AG09319 (cell line): Measurements from ENCODE around the gene ARL16.

ENCODE experiments used
- DNase-seq: peaks from one replicate; pipeline ENCODE4 v3.0.0-alpha.2; 2010; ENCODE audit warnings: low read depth; ENCODE audit errors: extremely low read depth
- TF ChIP-seq, protein P1 (sequence below): IDR thresholded peaks from 2 replicates; pipeline ENCODE4 v1.5.1; 2011; ENCODE audit warnings: low read depth, mild to moderate bottlenecking, inconsistent platforms, low read length, moderate library complexity

The ARL16 gene

DNA sequence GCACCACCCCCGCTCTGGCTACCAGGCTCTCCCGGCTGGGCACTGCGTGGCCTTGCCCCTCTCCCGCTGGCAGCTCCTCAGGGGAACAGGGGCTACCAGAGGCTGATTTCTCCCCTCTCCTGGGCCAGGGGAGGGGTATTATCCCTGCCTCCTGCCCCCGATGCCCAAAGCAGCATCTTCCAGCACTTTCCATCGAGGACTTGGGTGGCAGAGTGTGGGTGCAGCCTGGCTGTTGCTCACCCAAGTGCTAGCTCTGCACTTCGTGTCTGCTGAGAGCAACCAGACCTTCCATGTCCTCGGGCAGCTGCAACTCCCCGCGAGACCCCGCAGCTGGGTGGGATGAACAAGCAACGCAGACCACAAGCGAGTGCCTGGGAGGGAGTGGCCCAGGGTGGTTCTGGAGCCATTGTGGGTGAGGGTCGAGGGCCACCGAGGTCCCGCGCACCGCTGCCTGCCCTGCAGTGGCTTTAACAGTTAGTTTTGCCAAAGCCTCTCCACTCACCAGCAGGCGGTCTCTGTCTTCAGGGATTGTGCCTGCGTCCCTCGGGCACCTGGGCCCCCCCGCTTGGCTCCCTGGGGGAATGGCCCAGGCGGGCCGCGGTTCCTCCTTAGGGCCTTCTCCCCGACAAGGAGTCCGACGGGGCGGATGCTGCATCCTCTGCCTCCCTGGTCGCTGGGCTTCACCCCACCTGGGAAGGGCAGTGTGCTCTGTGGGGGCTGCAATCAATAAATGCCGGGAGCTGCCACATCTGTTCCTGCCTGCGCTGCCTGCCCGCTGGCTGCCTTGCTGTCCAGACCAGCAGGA, 36.9 kb upstream of the ARL16 start:
- TF ChIP-seq, protein P1, sequence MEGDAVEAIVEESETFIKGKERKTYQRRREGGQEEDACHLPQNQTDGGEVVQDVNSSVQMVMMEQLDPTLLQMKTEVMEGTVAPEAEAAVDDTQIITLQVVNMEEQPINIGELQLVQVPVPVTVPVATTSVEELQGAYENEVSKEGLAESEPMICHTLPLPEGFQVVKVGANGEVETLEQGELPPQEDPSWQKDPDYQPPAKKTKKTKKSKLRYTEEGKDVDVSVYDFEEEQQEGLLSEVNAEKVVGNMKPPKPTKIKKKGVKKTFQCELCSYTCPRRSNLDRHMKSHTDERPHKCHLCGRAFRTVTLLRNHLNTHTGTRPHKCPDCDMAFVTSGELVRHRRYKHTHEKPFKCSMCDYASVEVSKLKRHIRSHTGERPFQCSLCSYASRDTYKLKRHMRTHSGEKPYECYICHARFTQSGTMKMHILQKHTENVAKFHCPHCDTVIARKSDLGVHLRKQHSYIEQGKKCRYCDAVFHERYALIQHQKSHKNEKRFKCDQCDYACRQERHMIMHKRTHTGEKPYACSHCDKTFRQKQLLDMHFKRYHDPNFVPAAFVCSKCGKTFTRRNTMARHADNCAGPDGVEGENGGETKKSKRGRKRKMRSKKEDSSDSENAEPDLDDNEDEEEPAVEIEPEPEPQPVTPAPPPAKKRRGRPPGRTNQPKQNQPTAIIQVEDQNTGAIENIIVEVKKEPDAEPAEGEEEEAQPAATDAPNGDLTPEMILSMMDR = no peak
- DNase-seq = no peak

- no peak for DNase-seq
- TF ChIP-seq, protein P1 = no peak
Observed at GRCh38 chr17:81719410-81720266, 36.0 kb upstream of the ARL16 start.

- TF ChIP-seq, protein P1 = no peak
- DNase-seq = no peak
Observed at GRCh38 chr17:81717766-81718089, 34.1 kb upstream of the ARL16 start.

DNA sequence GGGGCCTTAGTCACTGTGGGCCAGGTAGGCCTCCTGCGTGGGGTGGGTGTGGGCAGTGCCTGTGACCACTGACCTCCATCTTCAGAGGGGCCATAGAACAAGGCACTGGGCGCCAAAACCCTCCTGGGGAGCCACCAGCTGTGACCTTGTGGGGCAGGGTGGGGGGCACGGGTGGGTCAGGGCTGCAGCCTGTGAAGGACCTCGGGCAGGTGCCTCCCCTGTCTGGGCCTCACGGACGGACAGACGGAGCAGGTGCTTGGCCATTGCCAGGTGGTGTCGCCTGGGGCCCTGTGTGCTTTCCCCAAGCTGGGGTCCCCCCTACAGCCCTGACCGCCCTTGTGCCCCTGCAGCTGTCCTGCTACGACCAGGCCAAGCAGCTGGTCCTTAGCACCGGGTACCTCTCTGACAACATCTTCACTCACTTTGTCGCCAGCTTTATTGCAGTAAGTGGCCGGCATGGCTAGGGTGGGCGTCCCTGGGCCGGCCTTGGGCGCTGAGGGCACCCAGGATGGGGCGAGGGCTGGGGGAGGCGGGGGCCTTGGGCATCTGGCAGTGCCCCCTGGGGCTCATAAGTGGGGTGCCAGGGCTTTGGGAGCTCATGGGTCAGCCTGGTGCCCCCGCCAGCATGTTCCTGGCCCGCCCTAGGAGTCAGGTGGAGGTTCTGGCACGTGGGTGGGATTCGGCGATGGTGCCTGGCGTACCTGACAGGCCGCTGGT, 33.6 kb upstream of the ARL16 start:
- TF ChIP-seq, protein P1 = no peak
- DNase-seq = no peak

DNA sequence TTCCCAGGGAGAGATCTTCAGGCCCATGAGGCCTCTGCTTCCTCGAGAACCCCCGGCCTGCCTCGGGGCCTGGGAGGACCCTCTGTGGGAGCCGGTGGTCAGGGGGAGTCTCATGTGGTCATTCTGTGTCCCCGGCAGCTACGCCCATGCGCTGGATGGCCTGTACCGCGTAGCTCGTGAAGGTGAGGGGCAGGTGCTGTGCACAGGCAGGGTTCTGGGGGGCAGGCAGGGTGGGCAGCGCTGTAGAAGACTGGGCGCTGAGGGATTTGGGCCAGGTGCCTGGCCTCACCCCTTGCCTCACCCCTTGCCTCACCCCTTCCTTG, 33.0 kb upstream of the ARL16 start:
- no peak for DNase-seq
- TF ChIP-seq, protein P1 = no peak

- TF ChIP-seq, protein P1 = no peak
- DNase-seq = no peak
Observed at GRCh38 chr17:81715872-81716673, 32.5 kb upstream of the ARL16 start.
